ENCODE data around the gene AGMAT.

Gene AGMAT

DNA sequence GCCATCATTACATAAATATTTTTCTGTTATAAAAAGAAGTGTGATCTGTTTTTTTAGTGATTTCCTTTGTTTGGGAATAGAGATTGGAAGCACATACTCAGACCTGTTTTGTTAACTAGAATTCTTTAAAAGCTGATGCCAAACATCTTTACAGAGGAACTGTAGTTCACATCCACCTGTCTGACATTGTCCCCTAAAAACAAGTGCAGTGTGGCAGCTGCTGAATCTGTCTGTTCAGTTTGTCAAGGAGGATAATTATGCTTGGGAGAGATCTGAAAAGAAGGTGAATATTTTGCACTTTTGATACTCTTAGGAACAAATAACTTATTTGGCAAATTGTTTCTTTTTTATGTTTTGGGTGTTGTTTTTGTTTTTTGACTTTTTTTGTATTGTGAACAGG is 13.6 kb downstream of the AGMAT start:
- no peak overlapping the region for H3K27ac ChIP-seq
- TF ChIP-seq ZFX (IDR thresholded peaks at IDR 0.05; ENCODE audit: borderline replicate concordance), result no peak
- TF ChIP-seq, protein P1, sequence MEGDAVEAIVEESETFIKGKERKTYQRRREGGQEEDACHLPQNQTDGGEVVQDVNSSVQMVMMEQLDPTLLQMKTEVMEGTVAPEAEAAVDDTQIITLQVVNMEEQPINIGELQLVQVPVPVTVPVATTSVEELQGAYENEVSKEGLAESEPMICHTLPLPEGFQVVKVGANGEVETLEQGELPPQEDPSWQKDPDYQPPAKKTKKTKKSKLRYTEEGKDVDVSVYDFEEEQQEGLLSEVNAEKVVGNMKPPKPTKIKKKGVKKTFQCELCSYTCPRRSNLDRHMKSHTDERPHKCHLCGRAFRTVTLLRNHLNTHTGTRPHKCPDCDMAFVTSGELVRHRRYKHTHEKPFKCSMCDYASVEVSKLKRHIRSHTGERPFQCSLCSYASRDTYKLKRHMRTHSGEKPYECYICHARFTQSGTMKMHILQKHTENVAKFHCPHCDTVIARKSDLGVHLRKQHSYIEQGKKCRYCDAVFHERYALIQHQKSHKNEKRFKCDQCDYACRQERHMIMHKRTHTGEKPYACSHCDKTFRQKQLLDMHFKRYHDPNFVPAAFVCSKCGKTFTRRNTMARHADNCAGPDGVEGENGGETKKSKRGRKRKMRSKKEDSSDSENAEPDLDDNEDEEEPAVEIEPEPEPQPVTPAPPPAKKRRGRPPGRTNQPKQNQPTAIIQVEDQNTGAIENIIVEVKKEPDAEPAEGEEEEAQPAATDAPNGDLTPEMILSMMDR (IDR thresholded peaks at IDR 0.05), result no peak

DNA sequence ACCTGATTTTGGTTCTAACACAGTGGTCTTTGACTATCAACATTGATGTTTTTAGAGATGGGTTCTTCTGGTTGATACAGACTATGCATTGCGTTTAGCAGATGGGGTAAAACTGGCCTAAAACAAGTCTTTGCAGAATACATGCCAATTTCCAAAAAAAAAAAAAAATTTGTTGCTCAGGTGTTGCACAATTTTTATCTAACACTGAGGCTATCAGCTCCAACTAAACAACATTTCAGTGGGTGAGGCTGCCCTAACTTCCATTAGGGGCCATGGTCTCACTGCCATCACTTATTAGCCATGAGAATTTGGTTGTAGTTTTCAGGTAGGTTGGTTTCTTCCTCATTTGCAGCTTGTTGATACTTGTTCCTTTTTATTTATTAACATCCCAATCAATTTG is 14.0 kb downstream of the AGMAT start:
- no peak overlapping the region for H3K27ac ChIP-seq

DNA sequence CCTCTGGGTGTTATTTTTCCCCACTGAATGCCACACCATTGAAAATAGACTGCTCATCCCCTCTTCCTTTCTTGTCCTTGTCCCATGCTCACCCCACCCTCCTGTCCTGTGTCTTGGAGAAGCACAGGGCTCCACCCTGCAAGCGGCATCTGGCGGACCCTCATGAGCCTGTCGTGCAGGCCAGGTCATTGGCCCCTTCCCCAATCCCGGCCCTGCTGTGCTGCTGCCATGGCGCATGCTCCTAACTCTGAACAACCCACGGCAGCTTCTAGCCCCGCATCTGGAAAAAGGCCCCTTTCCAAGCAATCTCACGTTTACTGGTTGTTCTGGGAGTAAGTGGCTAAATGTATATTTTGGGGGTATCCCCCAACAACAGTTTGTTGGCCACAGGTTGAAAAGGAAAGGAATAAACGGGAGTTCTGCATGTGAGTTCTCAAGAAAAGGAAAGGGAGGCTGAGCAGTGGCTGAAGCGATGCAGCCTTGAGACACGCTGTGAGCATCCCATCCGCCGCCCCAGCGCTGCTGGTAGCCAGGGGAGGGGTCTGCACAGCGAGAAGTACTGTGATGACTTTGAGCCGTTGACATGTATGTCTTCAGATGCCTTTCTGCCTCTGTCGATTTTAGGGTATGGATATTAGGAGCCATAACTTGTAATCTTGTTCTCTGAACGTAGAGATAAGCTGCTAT is 16.3 kb downstream of the AGMAT start:
- TF ChIP-seq ZFX (IDR thresholded peaks at IDR 0.05; ENCODE audit: borderline replicate concordance), result no peak
- TF ChIP-seq, protein P1 (IDR thresholded peaks at IDR 0.05), result no peak
- no peak overlapping the region for H3K27ac ChIP-seq

More for the DNA sequence above, 14.0 kb downstream of the AGMAT start:
- no peak for TF ChIP-seq ZFX (IDR thresholded peaks at IDR 0.05; ENCODE audit: borderline replicate concordance)
- TF ChIP-seq, protein P1 (IDR thresholded peaks at IDR 0.05), result no peak

DNA sequence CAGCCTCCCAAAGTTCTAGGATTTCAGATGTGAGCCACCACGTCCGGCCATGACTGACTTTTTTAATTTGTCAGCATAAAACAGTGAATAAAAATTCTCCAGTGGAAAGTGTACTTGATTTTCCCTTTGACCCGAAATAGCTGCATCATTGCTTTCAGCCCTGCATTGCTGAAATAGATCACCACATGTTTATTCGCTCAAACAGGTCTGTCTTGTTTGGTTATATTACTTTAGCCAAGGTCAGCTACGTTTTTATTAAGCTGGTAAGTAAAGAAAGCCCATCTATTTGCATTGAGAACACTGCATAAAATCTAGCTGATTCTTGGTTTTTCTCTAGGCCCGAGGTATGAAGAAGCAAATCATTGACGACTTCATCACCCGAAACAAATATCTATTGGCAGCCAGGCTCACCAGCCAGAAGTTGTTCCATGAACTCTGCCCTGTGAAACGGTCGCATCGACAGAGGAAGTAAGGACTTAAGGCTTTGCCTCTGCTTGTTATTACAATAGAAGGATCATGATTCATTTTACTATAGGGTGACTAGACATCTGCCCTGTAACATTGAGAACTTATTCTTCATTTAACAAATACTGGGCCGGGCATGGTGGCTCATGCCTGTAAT is 25.6 kb downstream of the AGMAT start:
- TF ChIP-seq ZFX (IDR thresholded peaks at IDR 0.05; ENCODE audit: borderline replicate concordance), result no peak
- TF ChIP-seq, protein P1 (IDR thresholded peaks at IDR 0.05), result no peak
- peak overlapping the region; percentile 53 for H3K27ac ChIP-seq

DNA sequence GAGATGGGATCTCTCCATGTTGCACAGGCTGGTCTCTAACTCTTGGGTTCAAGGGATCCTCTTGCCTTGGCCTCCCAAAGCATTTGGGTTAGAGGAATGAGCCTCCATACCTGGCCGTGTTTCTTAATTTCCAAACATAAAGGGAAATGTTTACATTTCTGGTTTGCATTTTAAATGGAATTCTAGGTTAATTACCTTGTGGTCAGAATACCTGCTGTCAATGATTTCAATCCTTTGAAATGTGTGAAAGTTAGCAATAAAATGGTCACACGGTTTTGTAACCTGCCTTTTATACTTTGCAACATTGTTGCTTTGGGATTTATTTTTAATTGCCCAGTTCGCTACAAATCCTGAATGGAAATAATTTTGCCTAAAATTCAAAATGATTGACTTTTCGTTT is 26.3 kb downstream of the AGMAT start:
- peak overlapping the region; percentile 53 for H3K27ac ChIP-seq
- no peak for TF ChIP-seq ZFX (IDR thresholded peaks at IDR 0.05; ENCODE audit: borderline replicate concordance)
- TF ChIP-seq, protein P1 (IDR thresholded peaks at IDR 0.05), result no peak

DNA sequence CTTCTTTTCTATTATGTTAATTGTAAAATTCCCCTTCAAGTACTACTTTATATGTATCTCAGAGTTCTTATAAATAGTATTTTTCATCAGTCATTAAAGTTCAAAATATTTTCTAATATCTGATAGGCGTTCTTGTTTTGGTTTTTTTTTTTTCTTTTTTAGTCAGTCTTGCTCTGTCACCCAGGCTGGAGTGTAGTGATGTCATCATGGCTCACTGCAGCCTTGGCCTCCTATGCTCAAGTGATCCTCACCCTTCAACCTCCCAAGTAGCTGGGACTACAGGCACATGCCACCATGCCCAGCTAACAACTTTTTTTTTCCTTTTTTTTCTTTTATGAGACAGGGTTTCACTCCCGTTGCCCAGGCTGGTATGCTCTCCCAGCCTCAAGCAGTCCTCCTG is 27.3 kb downstream of the AGMAT start:
- H3K27ac ChIP-seq, result no peak overlapping the region
- TF ChIP-seq ZFX (IDR thresholded peaks at IDR 0.05; ENCODE audit: borderline replicate concordance), result no peak
- TF ChIP-seq, protein P1 (IDR thresholded peaks at IDR 0.05), result no peak

DNA sequence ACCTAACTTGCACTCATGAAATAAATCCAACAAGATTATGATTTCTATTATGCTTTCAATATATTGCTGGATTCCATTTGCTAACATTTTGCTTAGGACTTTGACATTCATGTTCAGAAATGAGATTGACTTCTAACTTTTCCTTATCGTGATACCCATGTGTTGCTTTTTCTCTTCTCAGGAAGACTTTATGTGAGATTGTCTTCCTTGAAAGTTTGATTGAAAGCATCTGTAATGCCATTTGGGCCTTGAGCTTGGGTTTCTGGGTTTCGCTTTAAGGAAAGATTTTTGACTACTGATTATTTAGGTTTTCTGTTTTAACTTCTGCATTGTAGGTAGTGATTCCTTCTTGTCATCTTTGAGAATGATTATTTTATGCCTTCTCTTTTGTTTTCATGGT is 27.8 kb downstream of the AGMAT start:
- no peak for TF ChIP-seq ZFX (IDR thresholded peaks at IDR 0.05; ENCODE audit: borderline replicate concordance)
- TF ChIP-seq, protein P1 (IDR thresholded peaks at IDR 0.05), result no peak
- H3K27ac ChIP-seq, result no peak overlapping the region
